K562 (cell line): Measurements from ENCODE around the gene CFAP157. TPM values are rescaled to one million over a fixed set of nuclear protein-coding genes. Genes with fewer than 3 reads are reported as not detected.

ENCODE experiments used
- C11orf30 ChIP-seq: fragments of 450-650 bp; IDR thresholded peaks from 2 replicates; pipeline ENCODE4 v1.6.1; 2016; ENCODE audit warnings: low read depth, mild to moderate bottlenecking
- DNMT1 ChIP-seq: fragments of 450-650 bp; IDR thresholded peaks from 2 replicates; pipeline ENCODE4 v1.6.1; 2016; ENCODE audit warnings: antibody characterized with exemption, mild to moderate bottlenecking
- ESRRA ChIP-seq: fragments of 450-650 bp; IDR thresholded peaks from 2 replicates; pipeline ENCODE4 v1.6.1; 2014; ENCODE audit warnings: low read depth, mild to moderate bottlenecking, moderate library complexity, borderline replicate concordance
- GTF2A2 ChIP-seq: IDR thresholded peaks from 2 replicates; pipeline ENCODE4 v1.6.1; 2016; ENCODE audit warnings: mild to moderate bottlenecking, missing genetic modification characterization, missing compliant biosample characterization
- MAFF ChIP-seq: IDR thresholded peaks from 2 replicates; pipeline ENCODE4 v1.6.1; 2012; ENCODE audit warnings: low read length, improper control_type of control experiment
- MAFK ChIP-seq: IDR thresholded peaks from 2 replicates; pipeline ENCODE4 v1.6.1; 2011; ENCODE audit warnings: low read length, improper control_type of control experiment
- RBM22 ChIP-seq: fragments of 200-400 bp; formaldehyde crosslinking; IDR thresholded peaks from 2 replicates; pipeline ENCODE4 v1.6.1; 2018; ENCODE audit warnings: low read length, low read depth; ENCODE audit not compliant: poor library complexity, severe bottlenecking
- SMARCE1 ChIP-seq: fragments of 450-650 bp; IDR thresholded peaks from 2 replicates; pipeline ENCODE4 v1.7.1; 2016; ENCODE audit warnings: mild to moderate bottlenecking
- SRSF7 ChIP-seq: fragments of 200-400 bp; formaldehyde crosslinking; optimal IDR thresholded peaks from 2 replicates; pipeline ENCODE3; 2017; ENCODE audit warnings: mild to moderate bottlenecking, low read depth, low read length
- TOE1 ChIP-seq, 2 experiments: fragments of 450-650 bp in 1 of 2; sonication (generic) in 1 of 2; formaldehyde crosslinking in 1 of 2; IDR thresholded peaks; 2 replicates each; pipeline versions ENCODE4 v1.7.1 to v1.8.0; 2016 to 2022; ENCODE audit warnings: borderline replicate concordance in 2 of 2, mild to moderate bottlenecking in 2 of 2, antibody characterized with exemption in 1 of 2, inconsistent platforms in 1 of 2, low read depth in 1 of 2, missing genetic modification reagents in 1 of 2, moderate library complexity in 1 of 2
- TRIM25 ChIP-seq: fragments of 450-650 bp; IDR thresholded peaks from 2 replicates; pipeline ENCODE4 v1.7.0; 2016; ENCODE audit warnings: borderline replicate concordance
- ZNF316 ChIP-seq: fragments of 450-650 bp; IDR thresholded peaks from 2 replicates; pipeline ENCODE4 v1.6.1; 2016
- polyA plus RNA-seq, 8 experiments: library from polyadenylated mRNA; depleted of rRNA in 4 of 8; stranded (reverse) in 5 of 8; unstranded in 3 of 8; fragments of >200 nt; fragmentation: Nextera tagmentation in 2 of 8; fragmentation: Illumina TruSeq in 1 of 8; extraction: Ambion mirVana in 2 of 8; extraction: Trizol in 1 of 8; gene quantifications; 2 replicates each; pipeline versions ENCODE4 v1.2.1 to v1.2.3, GENCODE V29; 2011 to 2014; ENCODE audit warnings: inconsistent platforms in 1 of 8, missing spikeins in 1 of 8
- total RNA-seq, 7 experiments: library from RNA; depleted of rRNA in 6 of 7; stranded (reverse); fragments of >200 nt in 6 of 7; fragmentation: Illumina TruSeq in 2 of 7; extraction: Trizol in 2 of 7; gene quantifications; 2 replicates each; pipeline versions ENCODE4 v1.2.1 to v1.2.3, GENCODE V29; 2011 to 2021; ENCODE audit warnings: low replicate concordance in 1 of 7

CFAP157 gene
- total and polyA plus RNA-seq, 9 of the 15 experiments (the other 6 are each of a cell fraction or from before 2014, with no cell fraction given): 0.03 TPM; not detected in 8

- TF ChIP-seq TOE1 (IDR thresholded peaks at IDR 0.05; ENCODE audit: borderline replicate concordance): 0 out of 2 replicates have a peak, but pooled peaks have one; percentile 33
- TF ChIP-seq TOE1 (CRISPR knock-in tag; IDR thresholded peaks at IDR 0.05; ENCODE audit: borderline replicate concordance, low read depth): no peak
- no peak for TF ChIP-seq DNMT1
- TF ChIP-seq SRSF7: no peak
- TF ChIP-seq TRIM25: peak; percentile 90; the same call in 1 of the 2 replicates
- peak; percentile 99 for TF ChIP-seq C11orf30
- TF ChIP-seq SMARCE1: 0 out of 2 replicates have a peak, but pooled peaks have one; percentile 52
- peak; percentile 37; the same call in 1 of the 2 replicates for TF ChIP-seq MAFF
- TF ChIP-seq GTF2A2 (tag): no peak
- TF ChIP-seq MAFK: peak; percentile 52; the same call in 1 of the 2 replicates
- no peak for TF ChIP-seq RBM22
- TF ChIP-seq ESRRA: no peak; the same call in 1 of the 2 replicates
- TF ChIP-seq ZNF316: peak; percentile 99
These were observed 35.1 kb downstream of the CFAP157 start (continued) for GRCh38 chr9:127741831-127742434.
